Lower leg skin (tissue), 3 donors: ENCODE data around the gene CHRNA10.

ENCODE experiments used
- POLR2A ChIP-seq, 2 donors: fragments of 450-650 bp; IDR thresholded peaks; one replicate each; pipeline ENCODE4 v1.6.1; 2016 to 2017; ENCODE audit warnings: antibody characterized with exemption in 2 of 2, mild to moderate bottlenecking in 1 of 2, moderate library complexity in 1 of 2
- TF ChIP-seq, protein P1 (sequence below), 3 donors: fragments of 450-650 bp; IDR thresholded peaks; one replicate each; pipeline ENCODE4 v1.5.1; 2016; ENCODE audit warnings: antibody characterized with exemption in 3 of 3, mild to moderate bottlenecking in 3 of 3, moderate library complexity in 2 of 3

DNA sequence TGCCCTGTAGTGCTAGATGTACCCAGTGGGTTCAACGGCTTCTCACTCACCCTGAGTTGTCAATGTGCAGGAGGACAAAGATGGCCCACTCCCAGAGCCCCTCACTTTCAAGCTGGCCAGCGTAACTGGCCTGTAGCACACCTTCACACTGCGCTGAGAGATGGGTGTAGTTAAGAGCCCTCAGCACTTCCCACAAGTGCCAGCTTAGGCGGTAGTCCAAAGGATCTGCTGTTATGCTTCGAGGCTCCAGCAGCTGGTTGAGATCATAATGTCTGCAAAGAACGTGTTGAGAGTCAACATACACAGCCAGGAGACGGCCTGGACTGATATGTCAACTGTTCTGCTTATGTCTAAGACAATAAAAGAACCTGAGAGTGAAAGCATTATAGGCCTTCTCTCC lies 14.7 kb upstream of the CHRNA10 start:
- TF ChIP-seq, protein P1, sequence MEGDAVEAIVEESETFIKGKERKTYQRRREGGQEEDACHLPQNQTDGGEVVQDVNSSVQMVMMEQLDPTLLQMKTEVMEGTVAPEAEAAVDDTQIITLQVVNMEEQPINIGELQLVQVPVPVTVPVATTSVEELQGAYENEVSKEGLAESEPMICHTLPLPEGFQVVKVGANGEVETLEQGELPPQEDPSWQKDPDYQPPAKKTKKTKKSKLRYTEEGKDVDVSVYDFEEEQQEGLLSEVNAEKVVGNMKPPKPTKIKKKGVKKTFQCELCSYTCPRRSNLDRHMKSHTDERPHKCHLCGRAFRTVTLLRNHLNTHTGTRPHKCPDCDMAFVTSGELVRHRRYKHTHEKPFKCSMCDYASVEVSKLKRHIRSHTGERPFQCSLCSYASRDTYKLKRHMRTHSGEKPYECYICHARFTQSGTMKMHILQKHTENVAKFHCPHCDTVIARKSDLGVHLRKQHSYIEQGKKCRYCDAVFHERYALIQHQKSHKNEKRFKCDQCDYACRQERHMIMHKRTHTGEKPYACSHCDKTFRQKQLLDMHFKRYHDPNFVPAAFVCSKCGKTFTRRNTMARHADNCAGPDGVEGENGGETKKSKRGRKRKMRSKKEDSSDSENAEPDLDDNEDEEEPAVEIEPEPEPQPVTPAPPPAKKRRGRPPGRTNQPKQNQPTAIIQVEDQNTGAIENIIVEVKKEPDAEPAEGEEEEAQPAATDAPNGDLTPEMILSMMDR (IDR thresholded peaks at IDR 0.05): no peak
- no peak for TF ChIP-seq POLR2A (IDR thresholded peaks at IDR 0.05)
